Loucy (cell line): ENCODE results near the gene PARP8.

Experiments
- H2AFZ ChIP-seq: fragments of 200-600 bp; sonication (generic); 2 replicates; pipeline ENCODE4 v1.6.0; 2016; ENCODE audit warnings: antibody characterized with exemption, mild to moderate bottlenecking, low read length, moderate library complexity
- H3F3A ChIP-seq: fragments of 200-600 bp; 2 replicates; pipeline ENCODE4 v1.6.0; 2016; ENCODE audit warnings: antibody characterized with exemption, low read depth, mild to moderate bottlenecking
- H3K27me3 ChIP-seq: fragments of 200-600 bp; sonication (generic); 2 replicates; pipeline ENCODE4 v1.6.1; 2014; ENCODE audit warnings: low read length, mild to moderate bottlenecking; ENCODE audit not compliant: insufficient read depth, poor library complexity, severe bottlenecking
- H3K36me3 ChIP-seq: fragments of 200-600 bp; sonication (generic); 2 replicates; pipeline ENCODE4 v1.6.1; 2016; ENCODE audit warnings: low read length; ENCODE audit not compliant: insufficient read depth
- H3K4me1 ChIP-seq: fragments of 200-600 bp; sonication (generic); 2 replicates; pipeline ENCODE4 v1.5.1; 2014; ENCODE audit warnings: low read length, mild to moderate bottlenecking; ENCODE audit not compliant: insufficient read depth, poor library complexity, severe bottlenecking
- H3K4me2 ChIP-seq: fragments of 200-600 bp; sonication (generic); 2 replicates; pipeline ENCODE4 v1.6.0; 2014; ENCODE audit warnings: antibody characterized with exemption, low read length, low read depth, mild to moderate bottlenecking; ENCODE audit not compliant: poor library complexity, severe bottlenecking
- H3K4me3 ChIP-seq: fragments of 200-600 bp; sonication (generic); 2 replicates; pipeline ENCODE4 v1.5.1; 2014; ENCODE audit warnings: low read length, mild to moderate bottlenecking, mixed read lengths; ENCODE audit not compliant: poor library complexity, severe bottlenecking
- H3K79me2 ChIP-seq: fragments of 200-600 bp; sonication (generic); 2 replicates; pipeline ENCODE4 v1.6.1; 2014; ENCODE audit warnings: low read length; ENCODE audit not compliant: insufficient read depth
- H3K9ac ChIP-seq: fragments of 200-600 bp; sonication (generic); 2 replicates; pipeline ENCODE4 v1.6.0; 2014; ENCODE audit warnings: mild to moderate bottlenecking, low read depth, low read length, moderate library complexity; ENCODE audit not compliant: poor library complexity, severe bottlenecking
- H3K9me2 ChIP-seq: fragments of 200-600 bp; sonication (generic); replicated peaks from 2 replicates; pipeline ENCODE4 v1.6.1; 2016; ENCODE audit warnings: low read depth, low read length, mixed read lengths
- H3K9me3 ChIP-seq: fragments of 200-600 bp; sonication (generic); 2 replicates; pipeline ENCODE4 v1.6.1; 2014; ENCODE audit warnings: mild to moderate bottlenecking, antibody characterized with exemption, low read length, low read depth; ENCODE audit not compliant: insufficient read depth
- H4K20me1 ChIP-seq: fragments of 200-600 bp; sonication (generic); 2 replicates; pipeline ENCODE4 v1.6.0; 2014; ENCODE audit warnings: antibody characterized with exemption, low read length, mild to moderate bottlenecking; ENCODE audit not compliant: insufficient read depth, poor library complexity, severe bottlenecking
- EZH2phosphoT487 ChIP-seq: fragments of 200-600 bp; IDR thresholded peaks from 2 replicates; pipeline ENCODE4 v1.6.1; 2018; ENCODE audit warnings: antibody characterized with exemption, mild to moderate bottlenecking, moderate library complexity, borderline replicate concordance
- TF ChIP-seq, protein P1 (sequence below): fragments of 200-600 bp; sonication (generic); conservative IDR thresholded peaks from 2 replicates; pipeline ENCODE4 v1.5.1; 2014; ENCODE audit warnings: mild to moderate bottlenecking, antibody characterized with exemption, low read length

The PARP8 gene

DNA sequence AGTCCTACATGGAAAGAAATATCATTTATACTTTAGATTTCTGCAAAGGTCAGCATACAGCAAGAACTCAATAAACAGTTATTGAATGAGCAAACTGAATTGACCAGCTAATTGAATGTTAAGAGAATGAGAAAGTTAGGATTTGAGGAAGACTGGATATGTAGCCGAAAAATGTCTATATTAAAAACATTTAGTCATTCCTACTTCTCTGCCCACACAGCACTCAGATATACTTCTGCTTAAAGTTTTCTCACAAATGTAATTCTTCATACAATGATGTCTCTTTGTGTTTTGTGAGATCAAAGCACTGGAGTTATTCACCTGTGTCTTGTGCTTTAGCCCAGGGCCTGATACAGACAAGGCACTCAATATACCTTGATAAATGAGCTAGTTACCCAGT, 188.6 kb downstream of the PARP8 start:
- Histone ChIP-seq H3K9ac (no peak overlapping the region), H4K20me1 (no peaks in the 10 kb centered on the region), H3K79me2 (no peaks in the 10 kb centered on the region), H3K4me2 (no peak overlapping the region), H2AFZ (no peak overlapping the region), H3K27me3 (no peaks in the 10 kb centered on the region), H3K9me3 (no peaks in the 10 kb centered on the region), H3K36me3 (no peaks in the 10 kb centered on the region), H3K4me1 (peaks cover 11% of the 10 kb centered on the region), H3K9me2 (no peaks in the 10 kb centered on the region), H3K4me3 (no peak overlapping the region), H3F3A (no peaks in the 10 kb centered on the region)
- TF ChIP-seq EZH2phosphoT487, result no peak
- TF ChIP-seq, protein P1, sequence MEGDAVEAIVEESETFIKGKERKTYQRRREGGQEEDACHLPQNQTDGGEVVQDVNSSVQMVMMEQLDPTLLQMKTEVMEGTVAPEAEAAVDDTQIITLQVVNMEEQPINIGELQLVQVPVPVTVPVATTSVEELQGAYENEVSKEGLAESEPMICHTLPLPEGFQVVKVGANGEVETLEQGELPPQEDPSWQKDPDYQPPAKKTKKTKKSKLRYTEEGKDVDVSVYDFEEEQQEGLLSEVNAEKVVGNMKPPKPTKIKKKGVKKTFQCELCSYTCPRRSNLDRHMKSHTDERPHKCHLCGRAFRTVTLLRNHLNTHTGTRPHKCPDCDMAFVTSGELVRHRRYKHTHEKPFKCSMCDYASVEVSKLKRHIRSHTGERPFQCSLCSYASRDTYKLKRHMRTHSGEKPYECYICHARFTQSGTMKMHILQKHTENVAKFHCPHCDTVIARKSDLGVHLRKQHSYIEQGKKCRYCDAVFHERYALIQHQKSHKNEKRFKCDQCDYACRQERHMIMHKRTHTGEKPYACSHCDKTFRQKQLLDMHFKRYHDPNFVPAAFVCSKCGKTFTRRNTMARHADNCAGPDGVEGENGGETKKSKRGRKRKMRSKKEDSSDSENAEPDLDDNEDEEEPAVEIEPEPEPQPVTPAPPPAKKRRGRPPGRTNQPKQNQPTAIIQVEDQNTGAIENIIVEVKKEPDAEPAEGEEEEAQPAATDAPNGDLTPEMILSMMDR, result no peak

DNA sequence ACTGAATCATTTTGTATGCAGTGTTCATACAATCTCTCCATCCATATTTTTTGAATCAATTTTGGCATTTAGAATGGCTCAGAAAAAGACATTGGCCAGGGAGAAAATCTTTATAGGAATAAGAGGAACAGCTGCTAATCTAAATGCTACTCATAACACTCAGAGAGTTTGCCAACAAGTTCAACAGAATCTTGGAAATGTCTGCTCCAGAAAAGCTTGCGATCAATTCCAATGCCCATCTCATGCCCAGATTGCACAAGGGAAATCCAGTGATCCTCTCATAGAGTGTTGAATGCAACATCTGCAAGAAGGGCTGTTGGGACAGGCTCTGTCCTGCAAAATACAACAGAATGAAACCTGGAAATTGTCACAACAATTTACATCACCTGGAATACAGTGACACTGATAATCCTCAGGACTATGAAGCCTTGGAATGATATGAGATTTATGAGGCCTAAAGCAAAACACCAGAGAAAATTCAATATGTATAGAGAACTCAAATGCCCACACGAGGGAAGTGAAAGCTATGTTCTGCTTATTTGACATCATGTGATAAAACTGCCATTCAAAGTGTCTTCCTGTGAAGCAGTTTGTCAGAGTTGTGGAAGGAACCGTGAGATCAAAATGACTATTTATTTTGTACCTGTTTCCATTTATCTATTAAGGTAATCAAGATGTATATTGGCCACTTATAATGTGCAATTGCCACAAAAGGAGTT, 190.1 kb downstream of the PARP8 start:
- H4K20me1 ChIP-seq, result no peaks in the 10 kb centered on the region
- no peaks in the 10 kb centered on the region for H3K27me3 ChIP-seq
- no peaks in the 10 kb centered on the region for H3K36me3 ChIP-seq
- H3K9me3 ChIP-seq, result no peaks in the 10 kb centered on the region
- TF ChIP-seq, protein P1, result no peak
- TF ChIP-seq EZH2phosphoT487, result no peak
- peak overlapping the region; percentile 59 for H2AFZ ChIP-seq
- no peak overlapping the region for H3K4me3 ChIP-seq
- H3K9me2 ChIP-seq, result no peaks in the 10 kb centered on the region
- H3K9ac ChIP-seq, result no peak overlapping the region
- H3K4me2 ChIP-seq, result no peak overlapping the region
- H3K79me2 ChIP-seq, result no peaks in the 10 kb centered on the region
- no peaks in the 10 kb centered on the region for H3F3A ChIP-seq
- H3K4me1 ChIP-seq, result peaks cover 11% of the 10 kb centered on the region

DNA sequence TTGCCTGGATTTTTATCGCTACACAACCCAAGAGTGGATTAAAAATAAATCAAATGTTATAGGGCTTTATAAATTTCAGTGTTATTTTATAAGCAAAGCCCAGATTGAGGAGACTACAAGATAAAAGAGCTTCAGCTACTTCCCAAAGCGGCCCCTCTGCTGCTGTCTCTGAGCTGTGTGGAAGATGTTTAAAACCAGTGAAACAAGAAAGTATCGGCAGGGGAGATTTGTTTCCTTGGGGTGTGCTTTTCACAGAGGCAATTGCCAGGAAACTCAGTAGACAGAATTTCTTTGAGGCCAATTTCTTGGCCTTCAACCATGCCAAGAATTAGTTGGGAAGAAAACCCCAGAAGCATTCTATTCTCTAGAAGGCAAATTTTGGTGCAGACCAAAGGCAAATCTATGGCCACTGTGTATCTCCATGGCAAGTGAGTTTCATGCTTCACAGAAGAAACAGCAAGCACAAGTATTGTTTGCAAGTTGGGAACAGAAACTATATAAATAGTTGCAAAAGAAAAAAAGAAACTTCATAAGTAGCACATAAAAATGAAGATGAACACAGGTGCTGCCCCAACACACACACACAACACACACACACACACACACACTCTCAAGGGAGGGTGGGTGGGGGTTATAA, 197.2 kb downstream of the PARP8 start:
- no peak overlapping the region for H2AFZ ChIP-seq
- no peaks in the 10 kb centered on the region for H3F3A ChIP-seq
- no peak for TF ChIP-seq EZH2phosphoT487
- no peaks in the 10 kb centered on the region for H3K4me1 ChIP-seq
- H3K9me3 ChIP-seq, result no peaks in the 10 kb centered on the region
- H3K27me3 ChIP-seq, result no peaks in the 10 kb centered on the region
- no peaks in the 10 kb centered on the region for H3K79me2 ChIP-seq
- no peaks in the 10 kb centered on the region for H3K36me3 ChIP-seq
- no peak overlapping the region for H3K4me3 ChIP-seq
- H3K4me2 ChIP-seq, result no peak overlapping the region
- no peaks in the 10 kb centered on the region for H3K9me2 ChIP-seq
- H3K9ac ChIP-seq, result no peak overlapping the region
- no peaks in the 10 kb centered on the region for H4K20me1 ChIP-seq
